ENCODE measurements around the gene TMSB4Y. TPM values are rescaled to one million over a fixed set of nuclear protein-coding genes. Genes with fewer than 3 reads are reported as not detected.

The TMSB4Y gene
- 10 to 100 TPM in 1 of 2 donors, 1 to 10 TPM in 1; 4.3 to 10.1 TPM for total RNA-seq

- H3K4me1 ChIP-seq (replicated peaks): no peaks in the 10 kb centered on the region
- DNase-seq (ENCODE audit: low spot score): peak; percentile 72
- WGBS: under 1% methylated on average over 16 of the region's 28 CpGs
- H3K4me3 ChIP-seq: peak within 1 kb of the TSS; percentile 35
- TF ChIP-seq POLR2AphosphoS5 (IDR thresholded peaks at IDR 0.05) (peak; percentile 6), POLR2A (IDR thresholded peaks at IDR 0.05) (peak; percentile 32)
- TF ChIP-seq, protein P1, sequence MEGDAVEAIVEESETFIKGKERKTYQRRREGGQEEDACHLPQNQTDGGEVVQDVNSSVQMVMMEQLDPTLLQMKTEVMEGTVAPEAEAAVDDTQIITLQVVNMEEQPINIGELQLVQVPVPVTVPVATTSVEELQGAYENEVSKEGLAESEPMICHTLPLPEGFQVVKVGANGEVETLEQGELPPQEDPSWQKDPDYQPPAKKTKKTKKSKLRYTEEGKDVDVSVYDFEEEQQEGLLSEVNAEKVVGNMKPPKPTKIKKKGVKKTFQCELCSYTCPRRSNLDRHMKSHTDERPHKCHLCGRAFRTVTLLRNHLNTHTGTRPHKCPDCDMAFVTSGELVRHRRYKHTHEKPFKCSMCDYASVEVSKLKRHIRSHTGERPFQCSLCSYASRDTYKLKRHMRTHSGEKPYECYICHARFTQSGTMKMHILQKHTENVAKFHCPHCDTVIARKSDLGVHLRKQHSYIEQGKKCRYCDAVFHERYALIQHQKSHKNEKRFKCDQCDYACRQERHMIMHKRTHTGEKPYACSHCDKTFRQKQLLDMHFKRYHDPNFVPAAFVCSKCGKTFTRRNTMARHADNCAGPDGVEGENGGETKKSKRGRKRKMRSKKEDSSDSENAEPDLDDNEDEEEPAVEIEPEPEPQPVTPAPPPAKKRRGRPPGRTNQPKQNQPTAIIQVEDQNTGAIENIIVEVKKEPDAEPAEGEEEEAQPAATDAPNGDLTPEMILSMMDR (IDR thresholded peaks at IDR 0.05): no peak
- H3K27me3 ChIP-seq (replicated peaks; ENCODE audit: insufficient read depth): no peaks in the 10 kb centered on the region
- no peaks in the 10 kb centered on the region for H3K36me3 ChIP-seq
- peak within 1 kb of the TSS; percentile 87 to 88 for H3K27ac ChIP-seq
- intact Hi-C loops (cut with DNase I): loop anchor here (10.0 kb wide), 2 partner anchors 219 to 799 kb away; partner anchors contain the start of genes DDX3Y and UTY
- H3K9me3 ChIP-seq: no peaks in the 10 kb centered on the region
Observed at GRCh38 chrY:13703568-13703968, at the start of gene TMSB4Y. Gene TMSB4Y, plus strand, starts transcription at chrY:13703899.

DNA sequence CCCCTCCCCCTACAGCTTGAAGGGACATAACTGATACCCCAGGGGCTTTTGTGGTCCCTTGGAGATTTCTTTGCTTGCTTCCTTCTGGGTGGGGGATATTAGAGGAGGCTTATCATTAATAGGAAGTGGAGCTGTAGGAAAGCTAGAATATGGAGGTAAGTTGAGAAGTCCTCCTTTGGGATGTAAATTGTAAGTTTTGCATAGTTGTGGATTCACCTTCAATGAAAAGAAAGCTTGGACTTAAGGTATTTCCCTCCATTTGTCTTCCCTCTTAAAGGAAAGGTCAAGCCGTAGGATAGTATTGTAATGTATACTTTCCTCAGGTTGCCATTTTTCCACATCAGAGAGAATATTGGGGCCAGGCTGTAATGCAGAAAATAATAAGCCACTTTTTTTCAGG, 39.5 kb upstream of the TMSB4Y start:
- H3K4me1 ChIP-seq (replicated peaks): no peaks in the 10 kb centered on the region
- DNase-seq (ENCODE audit: low spot score): no peak
- TF ChIP-seq POLR2A (IDR thresholded peaks at IDR 0.05) (no peak), POLR2AphosphoS5 (IDR thresholded peaks at IDR 0.05) (no peak)
- TF ChIP-seq, protein P1 (IDR thresholded peaks at IDR 0.05): no peak
- intact Hi-C loops (cut with DNase I): no loop called here
- no peak overlapping the region for H3K27ac ChIP-seq
- no peaks in the 10 kb centered on the region for H3K36me3 ChIP-seq
- no peaks in the 10 kb centered on the region for H3K9me3 ChIP-seq
- H3K4me3 ChIP-seq: no peak overlapping the region
- 94% methylated on average over 1 of the region's 1 CpG for whole genome bisulfite sequencing
- H3K27me3 ChIP-seq (replicated peaks; ENCODE audit: insufficient read depth): no peaks in the 10 kb centered on the region

DNA sequence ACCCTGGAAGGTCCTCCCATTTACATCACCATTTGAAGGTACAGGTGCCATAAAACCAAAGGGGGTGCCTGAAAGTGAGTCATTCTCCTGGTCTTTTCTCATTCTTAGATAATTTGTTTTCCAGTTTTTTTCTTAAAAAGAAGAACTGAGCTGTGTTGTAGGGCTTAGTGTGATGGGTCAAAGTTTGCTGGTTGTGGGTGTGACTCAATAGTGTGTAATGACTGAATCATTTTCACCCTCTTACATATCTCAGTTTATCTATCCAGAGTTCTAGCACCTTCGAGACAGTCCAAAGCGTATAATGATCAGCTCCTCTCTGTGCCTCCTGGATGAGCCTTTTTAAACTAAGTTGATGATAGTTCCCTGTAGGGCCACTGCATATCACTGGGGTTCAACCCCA, 32.6 kb upstream of the TMSB4Y start:
- TF ChIP-seq, protein P1 (IDR thresholded peaks at IDR 0.05): no peak
- no peak for TF ChIP-seq POLR2AphosphoS5 (IDR thresholded peaks at IDR 0.05)
- TF ChIP-seq POLR2A (IDR thresholded peaks at IDR 0.05): no peak
- intact Hi-C loops (cut with DNase I): no loop called here
- DNase-seq (ENCODE audit: low spot score): no peak
- H3K4me1 ChIP-seq (replicated peaks): no peaks in the 10 kb centered on the region
- no peak overlapping the region for H3K4me3 ChIP-seq
- WGBS: 100% methylated on average over 2 of the region's 2 CpGs
- no peak overlapping the region for H3K27ac ChIP-seq
- no peaks in the 10 kb centered on the region for H3K36me3 ChIP-seq
- H3K27me3 ChIP-seq (replicated peaks; ENCODE audit: insufficient read depth): no peaks in the 10 kb centered on the region
- no peaks in the 10 kb centered on the region for H3K9me3 ChIP-seq

GRCh38 chrY:13702276-13702675, 1.4 kb upstream of the TMSB4Y start:
- DNase-seq (ENCODE audit: low spot score): no peak
- Histone ChIP-seq H3K27ac (no peak overlapping the region), H3K9me3 (no peaks in the 10 kb centered on the region), H3K36me3 (no peaks in the 10 kb centered on the region), H3K4me3 (no peak overlapping the region), H3K27me3 (replicated peaks; ENCODE audit: insufficient read depth) (no peaks in the 10 kb centered on the region), H3K4me1 (replicated peaks) (no peaks in the 10 kb centered on the region)
- TF ChIP-seq POLR2AphosphoS5 (IDR thresholded peaks at IDR 0.05): no peak
- TF ChIP-seq POLR2A (IDR thresholded peaks at IDR 0.05): no peak
- TF ChIP-seq, protein P1 (IDR thresholded peaks at IDR 0.05): no peak
- intact Hi-C loops (cut with DNase I): loop anchor here (10.0 kb wide), 2 partner anchors 217 to 797 kb away; partner anchors contain the start of genes DDX3Y and UTY
- 94% methylated on average over 11 of the region's 11 CpGs for WGBS
